Thyroid gland (tissue), 4 donors: ENCODE results near the gene FRMPD2. TPM values are rescaled to one million over a fixed set of nuclear protein-coding genes. Genes with fewer than 3 reads are reported as not detected.
A peak's percentile ranks its signal among the peaks of the same experiment; 100 is the strongest.
"Not testable (repeated sequence)": the region's sequence is repeated elsewhere in the genome, so short reads cannot be mapped to it uniquely, and the experiment has no call there.

Experiments
- DNase-seq, 2 donors: peaks; one replicate each; pipeline ENCODE4 v3.0.0-alpha.2; 2019
- H3K27ac ChIP-seq, 3 donors: fragments of 200-600 bp; sonication (generic); 1 replicate in 2 of 3; 2 replicates in 1 of 3; pipeline ENCODE4 v1.5.1; 2016 to 2019; ENCODE audit warnings: mild to moderate bottlenecking in 1 of 3, moderate library complexity in 1 of 3
- H3K27me3 ChIP-seq: fragments of 200-600 bp; sonication (generic); one replicate; pipeline ENCODE4 v1.5.1; 2019
- H3K36me3 ChIP-seq, 2 donors: fragments of 200-600 bp; sonication (generic); one replicate each; pipeline ENCODE4 v1.5.1; 2016 to 2019
- H3K4me1 ChIP-seq, 2 donors: fragments of 200-600 bp; sonication (generic); one replicate each; pipeline ENCODE4 v1.5.1; 2017 to 2019
- H3K4me3 ChIP-seq, 3 donors: fragments of 200-600 bp; sonication (generic); replicated peaks in 1 of 3; 1 replicate in 2 of 3; 2 replicates in 1 of 3; pipeline ENCODE4 v1.5.1; 2016; ENCODE audit warnings: mild to moderate bottlenecking in 1 of 3
- H3K9me3 ChIP-seq: fragments of 200-600 bp; sonication (generic); one replicate; pipeline ENCODE4 v1.5.1; 2017
- WGBS, 2 donors: methylation state at CpG; one replicate each; pipeline ENCODE4 v1.1.5; 2017; 5-methylcytosine and 5-hydroxymethylcytosine counted together
- intact Hi-C: fragments of 100-400 bp; cut with DNase I; formaldehyde crosslinking; loops from one replicate; pipeline ENCODE4 v1.15.1; 2023
- total RNA-seq, 4 donors: library from RNA; depleted of rRNA; stranded (reverse); fragments of >200 nt; gene quantifications; one replicate each; pipeline ENCODE4 v1.2.3, GENCODE V29; 2016
- TF ChIP-seq, protein P1 (sequence below), 6 experiments: fragments of 200-600 bp in 3 of 6; fragments of 450-650 bp in 3 of 6; sonication (generic) in 3 of 6; IDR thresholded peaks; one replicate each; pipeline ENCODE4 v1.5.1; 2016 to 2019; ENCODE audit warnings: antibody characterized with exemption in 6 of 6, mild to moderate bottlenecking in 2 of 6, inconsistent platforms in 1 of 6, moderate library complexity in 1 of 6

FRMPD2 gene
- total RNA-seq, 4 donors from 2014 or later, result 0.50 to 4.4 (median 0.96) TPM

DNA sequence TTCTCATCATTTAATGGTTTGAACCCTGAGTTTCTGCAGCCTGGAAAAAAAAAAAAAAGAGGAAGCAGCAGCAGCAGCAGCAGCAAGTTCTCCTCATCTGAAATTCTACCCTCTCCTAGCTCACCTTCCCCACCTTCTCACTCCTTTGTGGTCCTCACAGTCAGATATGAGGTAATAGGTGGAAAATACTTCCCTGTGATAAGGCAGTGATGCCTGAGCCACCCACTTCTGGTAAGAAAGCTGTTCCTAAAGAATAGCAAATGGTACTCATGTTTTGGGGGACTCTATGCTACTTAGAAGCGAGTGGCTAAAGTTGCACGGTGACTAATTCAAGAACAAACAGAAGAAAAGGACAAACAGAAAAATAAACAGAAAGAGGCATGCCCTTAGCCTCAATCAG, 148.2 kb downstream of the FRMPD2 start:
- DNase-seq, H3K27me3 ChIP-seq, H3K36me3 ChIP-seq, H3K27ac ChIP-seq, H3K4me1 ChIP-seq, H3K9me3 ChIP-seq, H3K4me3 ChIP-seq, intact Hi-C loops: not testable (repeated sequence)
- WGBS, 2 donors, result no CpG with 5 or more reads among the region's 2 CpGs

- DNase-seq, H3K9me3 ChIP-seq, intact Hi-C loops, H3K4me1 ChIP-seq, H3K4me3 ChIP-seq, H3K27ac ChIP-seq, H3K36me3 ChIP-seq, H3K27me3 ChIP-seq: not testable (repeated sequence)
- WGBS, 2 donors, result 10% methylated on average over 2 of the region's 2 CpGs; no CpG with 5 or more reads in 1 of the 2 donors
- TF ChIP-seq, protein P1, sequence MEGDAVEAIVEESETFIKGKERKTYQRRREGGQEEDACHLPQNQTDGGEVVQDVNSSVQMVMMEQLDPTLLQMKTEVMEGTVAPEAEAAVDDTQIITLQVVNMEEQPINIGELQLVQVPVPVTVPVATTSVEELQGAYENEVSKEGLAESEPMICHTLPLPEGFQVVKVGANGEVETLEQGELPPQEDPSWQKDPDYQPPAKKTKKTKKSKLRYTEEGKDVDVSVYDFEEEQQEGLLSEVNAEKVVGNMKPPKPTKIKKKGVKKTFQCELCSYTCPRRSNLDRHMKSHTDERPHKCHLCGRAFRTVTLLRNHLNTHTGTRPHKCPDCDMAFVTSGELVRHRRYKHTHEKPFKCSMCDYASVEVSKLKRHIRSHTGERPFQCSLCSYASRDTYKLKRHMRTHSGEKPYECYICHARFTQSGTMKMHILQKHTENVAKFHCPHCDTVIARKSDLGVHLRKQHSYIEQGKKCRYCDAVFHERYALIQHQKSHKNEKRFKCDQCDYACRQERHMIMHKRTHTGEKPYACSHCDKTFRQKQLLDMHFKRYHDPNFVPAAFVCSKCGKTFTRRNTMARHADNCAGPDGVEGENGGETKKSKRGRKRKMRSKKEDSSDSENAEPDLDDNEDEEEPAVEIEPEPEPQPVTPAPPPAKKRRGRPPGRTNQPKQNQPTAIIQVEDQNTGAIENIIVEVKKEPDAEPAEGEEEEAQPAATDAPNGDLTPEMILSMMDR (IDR thresholded peaks at IDR 0.05), result peak in 1 of 6 experiments; percentile 14
Measured at GRCh38 chr10:48125631-48126030, 148.9 kb downstream of the FRMPD2 start.

DNA sequence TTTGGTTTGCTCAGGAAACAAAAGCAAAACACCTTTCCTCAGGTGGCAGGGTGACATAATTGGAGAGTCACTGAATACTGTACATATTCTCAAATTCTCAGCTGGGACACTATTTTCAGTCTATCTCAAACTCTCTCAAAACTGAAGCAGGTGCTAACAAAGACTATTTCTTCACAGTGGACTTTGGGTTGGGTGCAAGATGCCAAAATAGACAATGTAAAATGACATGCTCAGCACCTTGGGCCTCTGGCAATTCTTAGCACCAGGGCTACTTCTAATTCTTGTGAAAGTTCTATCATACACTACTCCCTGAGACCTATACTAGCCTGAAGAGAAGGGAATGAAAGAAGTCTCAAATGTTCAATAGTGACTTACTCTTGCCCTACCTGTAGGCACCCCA, 151.9 kb downstream of the FRMPD2 start:
- H3K4me1 ChIP-seq, H3K27me3 ChIP-seq, intact Hi-C loops, H3K9me3 ChIP-seq, H3K36me3 ChIP-seq, H3K4me3 ChIP-seq, DNase-seq, H3K27ac ChIP-seq: not testable (repeated sequence)

GRCh38 chr10:48110277-48110676, 164.2 kb downstream of the FRMPD2 start:
- 89% methylated on average over 1 of the region's 3 CpGs; no CpG with 5 or more reads in 1 of the 2 donors for WGBS, 2 donors
- H3K36me3 ChIP-seq, H3K9me3 ChIP-seq, H3K4me1 ChIP-seq, H3K27ac ChIP-seq, H3K27me3 ChIP-seq, H3K4me3 ChIP-seq, DNase-seq, intact Hi-C loops: not testable (repeated sequence)

Other genes starting within 250 kb of the FRMPD2 start
- gene MAPK8, start 32.0 kb upstream of the FRMPD2 start, total RNA-seq, result 100 to 1,000 TPM in 2 of 4 donors, 10 to 100 TPM in 2; 76.2 to 165 (median 99.0) TPM